ENCODE data around the gene MYB.

MYB gene

GRCh38 chr6:135256866-135257265, 75.8 kb downstream of the MYB start:
- no peak for DNase-seq
- Mint-ChIP-seq H3K27me3 (ENCODE audit: low read depth, poor library complexity) (peaks cover 14% of the 10 kb centered on the region), H3K27ac (no peak overlapping the region), H3K4me3 (no peak overlapping the region), H3K9me3 (no peaks in the 10 kb centered on the region), H3K36me3 (ENCODE audit: low read depth) (no peaks in the 10 kb centered on the region), H3K4me1 (peaks cover 10% of the 10 kb centered on the region)
- no peak for TF ChIP-seq CTCF (IDR thresholded peaks at IDR 0.05)

- DNase-seq, result no peak
- H3K36me3 Mint-ChIP-seq (ENCODE audit: low read depth), result no peaks in the 10 kb centered on the region
- H3K27ac Mint-ChIP-seq, result no peak overlapping the region
- H3K4me3 Mint-ChIP-seq, result no peak overlapping the region
- H3K27me3 Mint-ChIP-seq (ENCODE audit: low read depth, poor library complexity), result peaks cover 13% of the 10 kb centered on the region
- H3K9me3 Mint-ChIP-seq, result no peaks in the 10 kb centered on the region
- H3K4me1 Mint-ChIP-seq, result peaks cover 10% of the 10 kb centered on the region
- no peak for TF ChIP-seq CTCF (IDR thresholded peaks at IDR 0.05)
Observed at GRCh38 chr6:135257631-135258405, 76.7 kb downstream of the MYB start.

GRCh38 chr6:135258970-135259369, 77.9 kb downstream of the MYB start:
- TF ChIP-seq CTCF (IDR thresholded peaks at IDR 0.05), result no peak
- no peak for DNase-seq
- no peak overlapping the region for H3K27ac Mint-ChIP-seq
- H3K27me3 Mint-ChIP-seq (ENCODE audit: low read depth, poor library complexity), result peaks cover 11% of the 10 kb centered on the region
- H3K36me3 Mint-ChIP-seq (ENCODE audit: low read depth), result no peaks in the 10 kb centered on the region
- no peak overlapping the region for H3K4me3 Mint-ChIP-seq
- no peaks in the 10 kb centered on the region for H3K9me3 Mint-ChIP-seq
- H3K4me1 Mint-ChIP-seq, result peaks cover 10% of the 10 kb centered on the region

- H3K4me1 Mint-ChIP-seq, result peaks cover 14% of the 10 kb centered on the region
- no peak for TF ChIP-seq CTCF (IDR thresholded peaks at IDR 0.05)
- no peak for DNase-seq
- H3K27ac Mint-ChIP-seq, result no peak overlapping the region
- peaks cover 7% of the 10 kb centered on the region for H3K9me3 Mint-ChIP-seq
- H3K27me3 Mint-ChIP-seq (ENCODE audit: low read depth, poor library complexity), result peaks cover 4% of the 10 kb centered on the region
- H3K4me3 Mint-ChIP-seq, result no peak overlapping the region
- H3K36me3 Mint-ChIP-seq (ENCODE audit: low read depth), result no peaks in the 10 kb centered on the region
Observed at GRCh38 chr6:135260612-135261011, 79.5 kb downstream of the MYB start.

GRCh38 chr6:135261872-135262725, 81.0 kb downstream of the MYB start:
- DNase-seq, result no peak
- Mint-ChIP-seq H3K9me3 (peaks cover 9% of the 10 kb centered on the region), H3K27ac (no peak overlapping the region), H3K4me3 (no peak overlapping the region), H3K36me3 (ENCODE audit: low read depth) (no peaks in the 10 kb centered on the region), H3K27me3 (ENCODE audit: low read depth, poor library complexity) (peaks cover 4% of the 10 kb centered on the region), H3K4me1 (peaks cover 15% of the 10 kb centered on the region)
- TF ChIP-seq CTCF (IDR thresholded peaks at IDR 0.05), result no peak

All from nephron progenitor cell (in vitro differentiated cells).